Measurements from ENCODE around the gene NOP10.
"Not testable (repeated sequence)": the region's sequence is repeated elsewhere in the genome, so short reads cannot be mapped to it uniquely, and the experiment has no call there.

The NOP10 gene

GRCh38 chr15:34359416-34359815 lies 16.5 kb upstream of the NOP10 start:
- in situ Hi-C loops (cut with MboI; ENCODE audit: low sequenced_read_pairs): no loop called here

- in situ Hi-C loops (cut with MboI; ENCODE audit: low sequenced_read_pairs): no loop called here
These were observed 16.0 kb upstream of the NOP10 start for GRCh38 chr15:34358948-34359347.

GRCh38 chr15:34358367-34358766 lies 15.4 kb upstream of the NOP10 start:
- in situ Hi-C loops (cut with MboI; ENCODE audit: low sequenced_read_pairs): no loop called here

- in situ Hi-C loops (cut with MboI; ENCODE audit: low sequenced_read_pairs): no loop called here
These were observed 14.7 kb upstream of the NOP10 start for GRCh38 chr15:34357653-34358052.

GRCh38 chr15:34355241-34355640 lies 12.3 kb upstream of the NOP10 start:
- in situ Hi-C loops (cut with MboI; ENCODE audit: low sequenced_read_pairs): no loop called here

GRCh38 chr15:34354286-34354685 lies 11.3 kb upstream of the NOP10 start:
- in situ Hi-C loops (cut with MboI; ENCODE audit: low sequenced_read_pairs): no loop called here

- in situ Hi-C loops (cut with MboI; ENCODE audit: low sequenced_read_pairs): no loop called here
These were observed 10.7 kb upstream of the NOP10 start for GRCh38 chr15:34353627-34354026.

- in situ Hi-C loops (cut with MboI; ENCODE audit: low sequenced_read_pairs): not testable (repeated sequence)
These were observed 10.1 kb upstream of the NOP10 start for GRCh38 chr15:34352996-34353395.

- in situ Hi-C loops (cut with MboI; ENCODE audit: low sequenced_read_pairs): no loop called here
These were observed 6.8 kb upstream of the NOP10 start for GRCh38 chr15:34349769-34350168.

GRCh38 chr15:34348735-34349300 lies 5.9 kb upstream of the NOP10 start:
- in situ Hi-C loops (cut with MboI; ENCODE audit: low sequenced_read_pairs): no loop called here

GRCh38 chr15:34347951-34348638 lies 5.2 kb upstream of the NOP10 start:
- in situ Hi-C loops (cut with MboI; ENCODE audit: low sequenced_read_pairs): no loop called here

GRCh38 chr15:34342213-34342736 lies 661 bp downstream of the NOP10 start:
- in situ Hi-C loops (cut with MboI; ENCODE audit: low sequenced_read_pairs): not testable (repeated sequence)

GRCh38 chr15:34341381-34342212 lies 1.3 kb downstream of the NOP10 start:
- in situ Hi-C loops (cut with MboI; ENCODE audit: low sequenced_read_pairs): no loop called here

GRCh38 chr15:34339946-34340345 lies 3.0 kb downstream of the NOP10 start:
- in situ Hi-C loops (cut with MboI; ENCODE audit: low sequenced_read_pairs): no loop called here

GRCh38 chr15:34338347-34338746 lies 4.6 kb downstream of the NOP10 start:
- in situ Hi-C loops (cut with MboI; ENCODE audit: low sequenced_read_pairs): no loop called here

- in situ Hi-C loops (cut with MboI; ENCODE audit: low sequenced_read_pairs): no loop called here
These were observed 5.2 kb downstream of the NOP10 start, which contains the start of gene SLC12A6 for GRCh38 chr15:34337557-34338306. SLC12A6 (minus strand) TSS chr15:34337781; CDS start chr15:34336680, 1,101 bp downstream.

GRCh38 chr15:34336991-34337556 lies 5.9 kb downstream of the NOP10 start:
- in situ Hi-C loops (cut with MboI; ENCODE audit: low sequenced_read_pairs): no loop called here

GRCh38 chr15:34336231-34336990 lies 6.5 kb downstream of the NOP10 start:
- in situ Hi-C loops (cut with MboI; ENCODE audit: low sequenced_read_pairs): no loop called here

GRCh38 chr15:34335176-34336032 lies 7.5 kb downstream of the NOP10 start:
- in situ Hi-C loops (cut with MboI; ENCODE audit: low sequenced_read_pairs): no loop called here

Measured in HL-60/S4 treated with phorbol 12-myristate 13-acetate at 8.2 ng/mL for 4 days and 3 days (cell line).